NCI-H1417 treated with DMSO at 0.1 percent for 48 hours (cell line): ENCODE results near the gene PGLYRP1.

Source experiments
- DNase-seq: peaks from one replicate; lab custom pipeline; 2025; lab: John Stamatoyannopoulos, UW

PGLYRP1 gene, protein sequence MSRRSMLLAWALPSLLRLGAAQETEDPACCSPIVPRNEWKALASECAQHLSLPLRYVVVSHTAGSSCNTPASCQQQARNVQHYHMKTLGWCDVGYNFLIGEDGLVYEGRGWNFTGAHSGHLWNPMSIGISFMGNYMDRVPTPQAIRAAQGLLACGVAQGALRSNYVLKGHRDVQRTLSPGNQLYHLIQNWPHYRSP

DNA sequence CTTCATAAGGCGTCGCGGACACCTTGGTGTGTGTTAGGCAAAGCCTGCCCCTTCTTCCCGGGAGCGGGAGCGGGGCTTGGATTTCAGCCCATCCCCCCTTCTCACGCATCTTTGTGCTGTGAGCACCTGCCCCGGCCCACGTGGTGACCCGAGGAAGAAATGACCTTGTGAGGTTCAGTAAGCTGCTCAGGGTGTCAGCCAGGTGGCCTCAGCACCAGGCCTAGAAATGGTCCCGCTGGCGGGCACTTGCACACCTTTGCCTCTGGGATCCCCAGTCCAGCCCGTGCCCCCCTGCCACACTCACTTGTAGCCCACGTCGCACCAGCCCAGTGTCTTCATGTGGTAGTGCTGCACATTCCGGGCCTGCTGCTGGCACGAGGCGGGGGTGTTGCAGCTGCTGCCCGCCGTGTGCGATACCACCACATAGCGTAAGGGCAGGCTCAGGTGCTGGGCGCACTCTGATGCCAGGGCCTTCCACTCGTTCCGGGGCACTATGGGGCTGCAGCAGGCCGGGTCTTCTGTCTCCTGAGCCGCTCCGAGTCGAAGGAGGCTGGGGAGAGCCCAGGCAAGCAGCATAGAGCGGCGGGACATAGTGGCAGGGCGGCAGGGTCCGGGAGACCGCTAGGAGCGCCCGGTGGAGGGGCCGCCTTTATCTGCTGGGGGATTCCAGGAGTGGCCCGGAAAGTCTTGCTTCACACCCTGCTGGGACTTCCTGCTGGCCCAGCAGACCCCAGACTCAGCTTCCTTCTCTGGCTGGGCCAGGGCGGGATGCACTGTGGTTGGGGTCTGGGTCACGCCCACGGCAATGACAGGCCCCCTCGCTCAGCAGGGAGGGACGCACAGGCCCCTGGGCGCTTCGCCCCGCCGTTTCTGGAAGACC is at the start of gene PGLYRP1:
TSS of gene PGLYRP1 (minus strand) at position 623 of the 880 bp plus-strand sequence. CDS start at position 591, 32 bp downstream.
- DNase-seq = no peak

DNA sequence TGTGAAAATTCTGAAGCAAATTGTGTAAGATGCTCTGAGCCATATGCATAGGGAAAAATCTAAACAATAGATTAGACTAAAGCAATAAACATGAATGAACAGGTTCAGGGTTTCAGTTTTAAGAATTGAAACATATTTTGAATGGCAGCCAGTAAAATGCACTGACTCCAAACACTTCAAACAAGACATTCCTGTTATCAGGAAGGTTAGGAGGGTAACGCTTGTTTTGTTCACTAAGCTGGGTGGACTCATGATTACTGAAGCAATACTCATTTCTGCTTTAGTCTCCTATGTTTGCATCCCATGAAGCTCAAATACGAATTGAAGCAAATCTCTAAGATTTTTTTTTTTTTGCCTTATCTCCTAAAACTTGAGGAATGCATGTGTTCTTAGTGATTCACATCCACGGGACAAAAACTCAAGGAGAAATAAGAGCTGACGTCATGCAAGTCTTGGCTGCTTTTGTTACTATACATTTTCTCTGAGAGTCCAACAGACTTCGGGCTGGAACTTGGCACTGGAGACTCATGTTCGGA is 47.0 kb upstream of the PGLYRP1 start:
- no peak for DNase-seq

DNA sequence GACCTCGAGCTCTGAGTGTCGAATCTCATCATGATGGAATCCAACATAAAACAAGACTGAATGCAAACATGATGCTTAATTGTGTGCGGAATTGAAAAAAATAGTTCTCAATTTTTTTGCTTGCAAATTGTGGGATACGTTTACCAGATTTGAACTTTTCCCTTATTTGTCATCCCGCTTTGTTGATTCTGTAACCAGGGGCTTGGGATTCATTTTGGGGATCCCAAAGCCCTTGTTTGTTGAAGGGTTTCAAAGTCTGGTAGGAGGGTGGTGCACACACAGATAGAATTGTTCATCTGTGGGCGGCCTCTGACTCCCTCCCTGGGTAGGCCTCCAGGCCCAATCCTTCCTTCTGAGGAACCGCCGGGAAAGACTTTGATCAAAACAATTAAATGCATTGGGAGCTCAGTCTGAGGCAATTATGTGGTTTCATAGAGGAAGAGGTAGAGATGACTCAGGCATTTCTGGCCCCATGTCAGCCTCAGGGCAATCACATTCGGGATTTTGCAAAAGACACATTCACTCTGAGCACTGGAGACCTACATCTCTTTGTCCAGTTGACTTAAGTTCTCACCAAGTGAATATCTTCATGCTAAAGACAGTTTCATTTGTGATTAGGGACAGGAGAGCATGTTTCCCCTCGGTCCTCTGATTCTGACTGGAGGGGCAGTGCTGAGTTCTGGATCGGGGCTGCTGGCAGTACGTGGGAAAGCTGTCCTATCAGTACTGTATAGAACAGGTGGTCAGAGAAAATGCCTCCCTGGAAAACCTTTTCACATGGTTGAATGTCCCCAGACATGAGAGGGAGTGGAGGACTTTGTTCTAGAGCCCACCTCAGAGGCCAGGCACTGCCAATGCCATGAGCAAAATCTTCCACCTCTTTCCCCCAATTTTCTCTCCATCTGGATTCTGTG is 45.7 kb upstream of the PGLYRP1 start:
- no peak for DNase-seq

DNA sequence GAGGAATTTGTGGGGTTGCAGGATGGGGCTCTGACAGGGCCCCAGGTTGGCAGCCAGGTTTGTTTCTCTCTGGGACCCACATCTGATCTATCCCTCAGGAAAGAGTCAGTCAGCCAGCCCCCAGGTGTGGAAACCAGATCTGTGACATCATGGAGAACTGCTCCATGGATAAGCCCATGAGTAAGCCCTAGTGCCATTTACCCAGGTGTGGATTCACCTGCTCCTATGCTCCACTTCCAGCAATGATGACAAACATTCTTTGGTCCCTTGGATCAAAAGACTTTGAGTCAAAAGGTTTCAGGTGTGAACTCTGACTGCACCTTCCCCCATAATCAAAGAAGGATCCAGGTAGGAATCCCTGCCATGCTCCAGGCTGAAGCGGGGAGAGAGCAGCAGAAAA is 44.8 kb upstream of the PGLYRP1 start:
- no peak for DNase-seq

DNA sequence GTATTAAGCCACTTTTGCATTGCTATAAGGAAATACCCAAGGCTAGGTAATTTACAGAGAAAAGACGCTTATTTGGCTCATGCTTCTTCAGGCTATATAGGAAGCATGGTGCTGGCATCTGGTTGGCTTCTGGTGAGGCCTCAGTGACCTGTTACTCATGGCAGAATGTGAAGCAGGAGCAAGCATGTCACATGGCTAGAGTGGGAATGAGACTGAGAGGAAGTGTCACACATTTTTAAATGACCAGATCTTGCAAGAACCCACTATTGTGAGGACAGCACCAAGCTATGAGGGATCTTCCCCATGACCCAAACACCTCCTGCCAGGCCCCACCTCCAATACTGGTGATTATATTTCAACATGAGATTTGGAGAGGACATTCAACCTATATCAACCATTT is 43.6 kb upstream of the PGLYRP1 start:
- DNase-seq = no peak

DNA sequence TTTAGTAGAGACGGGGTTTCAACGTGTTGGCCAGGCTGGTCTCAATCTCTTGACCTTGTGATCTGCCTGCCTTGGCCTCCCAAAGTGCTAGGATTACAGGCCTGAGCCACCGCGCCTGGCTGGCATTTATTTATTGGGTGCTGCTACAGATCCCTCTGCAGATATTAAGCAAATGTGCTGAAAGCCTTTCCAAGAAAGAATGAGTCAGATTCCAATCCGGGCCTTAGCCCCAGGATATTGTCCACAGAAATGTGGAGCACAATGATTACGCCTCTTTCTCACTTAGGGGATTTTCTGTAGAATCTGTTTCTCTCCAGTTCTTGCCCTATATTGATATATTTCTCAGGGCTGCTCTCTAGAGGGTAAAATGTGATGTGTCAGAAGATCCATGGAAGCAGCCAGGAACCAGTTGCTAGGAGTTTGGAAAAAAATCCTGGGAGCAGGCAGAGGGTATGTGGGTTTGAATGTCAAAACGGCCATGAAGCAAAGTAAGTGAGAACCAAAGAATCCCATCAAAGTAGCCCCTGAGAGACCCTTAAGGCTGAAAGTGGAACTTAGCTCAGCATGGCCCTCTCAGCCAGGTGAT is 42.7 kb upstream of the PGLYRP1 start:
- DNase-seq = no peak

DNA sequence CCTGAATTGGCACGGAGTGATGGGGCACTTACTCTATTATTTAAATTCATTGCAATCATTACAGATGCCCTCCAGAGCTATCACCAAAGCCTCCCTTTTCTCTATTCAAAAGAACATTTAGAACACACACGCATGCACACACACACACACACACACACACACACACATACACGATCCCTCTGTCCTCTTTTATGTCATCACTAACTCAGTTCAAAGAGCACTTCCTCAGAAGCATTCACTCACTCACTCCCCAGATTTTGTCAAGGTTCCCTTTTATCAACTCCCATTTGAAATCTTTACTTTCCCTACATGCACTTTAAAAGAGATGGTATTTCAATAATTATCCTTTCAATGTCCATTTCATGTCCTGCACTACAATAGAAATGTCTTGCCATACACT is 40.3 kb upstream of the PGLYRP1 start:
- no peak for DNase-seq

DNA sequence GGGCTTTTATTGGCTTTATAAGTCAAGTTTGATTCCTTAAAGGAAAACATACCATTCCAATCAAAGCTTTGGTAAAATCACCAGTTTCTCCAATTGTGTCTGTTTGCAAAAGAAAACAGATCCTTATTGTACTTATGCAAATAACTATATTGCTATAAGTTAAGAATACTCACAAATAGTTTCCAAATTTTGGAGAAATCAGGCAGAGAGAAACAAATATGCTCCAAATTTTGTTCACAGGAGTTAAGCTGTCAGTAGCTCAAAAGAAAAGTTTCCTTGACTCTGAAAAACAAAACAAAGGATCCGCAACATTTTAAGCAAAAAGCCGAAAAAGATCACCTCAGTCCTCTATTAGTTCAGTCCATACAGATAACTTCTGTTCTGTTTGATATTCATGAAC is 37.2 kb upstream of the PGLYRP1 start:
- no peak for DNase-seq

DNA sequence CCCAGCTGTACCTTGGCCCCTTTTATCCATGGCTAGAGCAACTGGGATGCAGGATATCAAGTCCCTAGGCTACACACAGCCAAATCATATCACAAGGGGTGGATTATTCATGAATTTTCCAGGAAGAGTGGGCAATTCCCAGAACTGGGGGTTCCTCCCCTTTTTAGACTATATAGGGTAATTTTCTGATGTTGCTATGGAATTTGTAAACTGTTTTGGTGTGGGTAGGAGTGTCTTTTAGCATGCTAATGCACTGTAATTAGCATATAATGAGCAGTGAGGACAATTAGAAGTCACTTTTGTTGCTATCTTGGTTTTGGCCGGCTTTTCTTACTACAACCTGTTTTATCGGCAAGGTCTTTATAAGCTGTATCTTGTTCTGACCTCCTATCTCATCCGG is 35.9 kb upstream of the PGLYRP1 start:
- DNase-seq = no peak

DNA sequence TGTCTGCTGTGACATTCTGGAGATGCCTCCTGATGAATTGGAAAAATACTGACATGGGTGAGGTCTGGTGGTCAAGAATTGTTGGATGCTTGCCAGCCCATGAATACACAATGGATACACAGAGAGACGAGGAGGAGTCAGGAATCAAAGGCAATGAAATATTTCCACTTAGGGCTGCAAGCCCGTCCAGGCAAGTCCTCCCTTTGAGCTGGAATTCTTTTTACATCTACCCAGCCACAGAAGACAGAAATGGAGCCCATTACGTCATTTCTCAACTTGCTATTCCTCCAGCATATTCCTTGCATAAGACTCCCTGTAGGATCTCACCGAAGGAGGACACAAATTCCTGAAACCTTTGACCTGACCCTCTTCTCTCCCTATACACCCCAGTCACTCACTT is 33.7 kb upstream of the PGLYRP1 start:
- DNase-seq = no peak

DNA sequence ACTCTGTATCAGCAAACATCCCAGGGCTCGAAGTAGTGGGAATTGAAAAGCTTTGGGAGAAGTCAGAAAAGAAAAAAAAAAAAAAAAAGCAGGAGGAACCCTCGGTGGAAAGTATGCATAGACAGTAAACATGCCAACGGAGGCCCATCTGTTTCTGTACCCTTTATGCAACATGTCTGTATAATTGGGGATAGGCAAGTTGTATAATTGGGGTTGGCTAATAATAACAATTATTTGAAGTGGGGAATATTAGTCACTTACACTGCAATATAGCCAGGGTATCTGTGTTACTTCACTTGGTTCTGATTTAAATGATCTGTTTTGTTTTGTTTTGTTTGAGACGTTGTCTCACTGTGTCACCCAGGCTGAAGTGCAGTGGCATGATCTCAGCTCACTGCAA is 30.0 kb upstream of the PGLYRP1 start:
- no peak for DNase-seq

DNA sequence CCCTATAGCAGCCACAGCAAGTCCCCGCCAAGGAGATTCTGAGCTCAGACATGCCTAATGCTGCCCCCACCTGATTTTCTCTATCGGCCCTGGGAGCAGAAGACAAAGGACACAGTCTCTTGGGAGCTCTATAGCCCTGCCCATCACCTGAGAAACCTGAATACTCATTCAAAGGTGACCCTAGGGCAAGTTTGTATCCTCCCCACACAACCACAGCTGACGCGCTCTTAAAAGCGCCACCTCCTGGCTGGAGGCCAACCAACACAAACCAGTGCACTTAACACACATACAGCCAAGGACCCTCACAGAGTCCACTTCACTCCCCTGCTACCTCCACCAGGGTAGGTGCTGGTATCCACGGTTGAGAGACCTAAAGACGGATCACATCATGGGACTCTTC is 26.7 kb upstream of the PGLYRP1 start:
- DNase-seq = no peak

DNA sequence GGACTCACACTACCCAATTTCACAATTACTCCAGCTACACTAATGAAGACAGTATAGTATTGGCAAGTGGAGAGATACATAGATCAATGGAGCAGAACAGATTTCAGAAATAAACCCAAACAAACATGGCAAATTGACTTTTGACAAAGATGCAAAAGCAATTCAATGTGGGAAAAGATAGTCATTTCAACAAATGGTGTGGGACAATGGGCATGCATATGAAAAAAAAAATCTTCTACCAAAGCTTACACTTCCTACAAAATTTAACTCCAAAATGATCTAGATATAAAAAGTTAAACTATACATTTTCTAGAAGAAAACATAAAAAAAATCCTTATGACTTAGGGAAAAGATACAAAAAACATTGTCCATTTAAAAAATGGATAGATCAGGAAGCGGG is 20.7 kb upstream of the PGLYRP1 start:
- no peak for DNase-seq

DNA sequence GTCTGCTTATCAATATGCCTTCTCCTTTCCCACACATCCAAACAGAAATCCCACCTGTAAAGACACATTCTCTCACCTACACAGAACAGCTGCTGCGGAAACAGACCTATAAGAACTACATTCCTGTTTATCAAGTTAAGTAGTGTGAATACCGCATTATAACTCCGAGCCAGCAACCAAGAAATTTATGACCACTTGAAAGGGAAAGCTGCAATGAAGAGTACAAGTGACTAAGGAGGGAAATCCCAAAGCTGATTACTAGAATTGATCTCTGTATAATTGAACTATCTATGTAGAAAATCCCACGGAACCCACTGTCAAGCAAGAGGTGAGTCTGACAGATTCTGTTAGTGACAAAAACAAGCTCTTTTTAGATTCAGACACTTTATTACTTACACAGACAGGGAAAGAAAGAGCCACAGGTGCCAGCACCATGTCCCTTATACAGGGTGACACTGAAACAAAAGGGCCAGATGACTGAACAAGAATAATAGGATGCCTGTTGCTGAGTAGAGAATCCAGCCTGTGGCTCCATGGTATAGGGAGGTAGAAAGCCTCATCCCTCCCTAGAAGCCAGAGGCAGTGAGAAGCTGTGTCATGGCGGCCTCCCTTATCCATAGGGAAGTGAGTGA is 19.5 kb upstream of the PGLYRP1 start:
- DNase-seq = no peak

DNA sequence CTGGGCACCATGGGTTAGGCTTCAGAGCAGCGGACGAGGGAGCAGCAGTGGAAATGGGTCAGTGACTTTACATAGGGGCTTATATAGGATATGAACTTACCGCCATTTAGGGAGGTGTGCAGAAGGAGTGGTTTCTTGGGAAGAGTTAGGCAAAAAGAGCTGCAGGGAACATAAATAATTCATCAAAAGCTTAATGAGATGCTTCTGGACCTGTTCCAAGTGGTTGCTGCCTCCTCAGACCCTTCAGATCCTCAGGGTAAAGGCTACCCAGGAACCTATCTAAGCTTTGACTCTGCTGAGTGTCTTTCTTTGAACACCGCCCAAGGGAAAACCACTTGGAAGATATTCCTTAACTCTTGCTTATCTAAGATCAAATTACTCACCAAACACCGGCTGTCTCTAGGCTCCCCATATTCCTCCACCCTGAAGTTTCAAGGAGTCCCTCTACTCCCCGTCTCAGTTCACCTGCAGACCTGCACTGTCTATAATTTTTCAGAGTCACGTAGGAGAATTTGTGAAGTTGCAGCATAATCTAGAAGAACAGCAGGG is 18.2 kb upstream of the PGLYRP1 start, which contains the start of gene IGFL4:
TSS of gene IGFL4 (minus strand) at position 51 of the 549 bp plus-strand sequence. CDS start at position 11, 40 bp downstream.
- DNase-seq = no peak

DNA sequence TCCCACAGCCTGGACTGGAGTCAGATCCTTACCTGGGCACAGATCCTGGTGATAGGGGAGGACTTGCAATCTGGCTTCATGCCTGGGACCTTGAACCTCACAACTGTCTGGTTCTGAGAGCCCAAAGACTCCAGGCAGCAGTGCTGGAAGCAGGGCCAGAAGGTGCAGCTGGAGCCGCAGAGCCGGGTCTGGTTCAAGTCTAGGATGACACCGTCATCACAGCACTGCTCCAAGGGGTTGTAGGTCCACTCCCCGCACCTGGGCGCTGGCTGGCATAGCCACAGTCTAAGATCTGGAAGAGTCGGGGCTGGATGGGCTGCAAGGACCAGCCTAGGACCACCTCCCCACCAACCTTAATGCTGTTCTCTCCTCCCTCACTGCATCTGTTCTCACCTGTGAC is 17.3 kb upstream of the PGLYRP1 start:
- no peak for DNase-seq

DNA sequence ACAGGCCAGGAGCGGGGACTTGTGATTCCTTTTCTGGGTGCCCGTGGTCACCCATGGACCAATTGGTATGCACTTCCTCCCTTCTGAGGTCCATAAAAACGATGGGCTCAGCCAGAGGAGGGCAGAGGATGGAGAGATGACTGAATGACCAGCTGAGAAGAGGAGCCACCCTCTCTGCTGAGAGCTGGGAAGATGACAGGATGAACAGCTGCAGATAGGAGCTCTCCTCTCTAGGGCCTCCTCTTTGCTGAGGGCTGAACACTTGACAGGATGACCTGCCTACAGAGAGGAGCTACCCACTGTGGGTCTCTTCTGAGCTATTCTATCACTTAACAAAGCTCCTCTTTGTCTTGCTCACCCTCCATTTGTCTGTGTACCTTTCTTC is 13.9 kb upstream of the PGLYRP1 start:
- DNase-seq = no peak

DNA sequence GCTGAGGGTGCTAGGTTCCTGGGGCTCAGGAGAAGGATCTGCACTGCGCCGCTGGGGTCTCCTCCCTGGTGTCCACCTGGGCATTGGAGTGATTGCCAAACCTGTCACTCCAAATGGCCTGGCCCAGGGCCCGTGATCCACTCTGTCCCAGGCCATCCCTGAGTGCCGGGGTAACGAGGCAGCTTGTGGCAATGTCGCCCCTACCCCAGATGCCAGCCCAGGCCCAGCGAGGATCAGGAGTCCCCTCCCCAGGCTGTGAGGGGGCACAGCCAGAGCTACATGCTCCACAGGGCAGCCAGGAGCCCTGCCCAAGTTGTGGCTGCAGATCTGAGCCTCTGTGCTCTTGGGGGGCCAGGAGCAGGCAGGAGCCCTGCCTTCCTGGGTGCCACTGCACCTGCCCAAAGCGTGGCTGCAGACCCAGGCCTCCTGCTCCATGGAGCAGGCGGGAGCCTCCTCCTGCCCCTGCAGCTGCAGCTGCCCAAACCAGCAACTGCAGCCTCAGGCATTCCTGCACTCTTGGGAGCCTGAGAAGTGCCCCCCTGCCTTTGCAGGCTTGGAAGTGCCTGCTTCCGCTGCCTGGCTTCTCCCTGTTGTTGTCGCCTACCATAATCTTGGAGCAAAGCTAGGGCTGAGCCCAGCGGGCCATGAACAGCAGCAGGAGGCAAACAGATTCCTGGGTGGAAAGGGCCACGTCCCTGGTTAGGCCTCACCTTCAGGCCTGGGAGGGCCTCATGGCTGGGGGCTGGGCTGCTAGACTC is 13.3 kb upstream of the PGLYRP1 start:
- no peak for DNase-seq

DNA sequence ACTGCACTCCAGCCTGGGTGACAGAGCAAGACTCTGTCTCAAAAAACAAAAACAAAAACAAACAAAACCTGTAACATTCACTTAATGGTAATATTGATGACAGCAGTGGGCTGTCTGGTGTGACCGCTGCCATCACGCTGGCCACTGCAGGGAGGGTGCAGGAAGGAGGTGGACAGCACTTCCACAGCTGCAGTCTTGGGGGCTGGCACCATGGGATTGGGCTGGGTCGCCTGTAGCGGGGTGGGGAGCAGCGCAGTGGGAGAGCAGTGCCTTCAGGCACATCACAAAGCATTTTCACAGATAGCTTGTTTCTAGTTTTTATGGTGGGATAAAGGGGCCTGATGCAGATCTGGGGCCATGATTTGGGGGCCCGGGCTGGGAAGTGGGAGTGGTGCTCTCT is 12.7 kb upstream of the PGLYRP1 start:
- no peak for DNase-seq

DNA sequence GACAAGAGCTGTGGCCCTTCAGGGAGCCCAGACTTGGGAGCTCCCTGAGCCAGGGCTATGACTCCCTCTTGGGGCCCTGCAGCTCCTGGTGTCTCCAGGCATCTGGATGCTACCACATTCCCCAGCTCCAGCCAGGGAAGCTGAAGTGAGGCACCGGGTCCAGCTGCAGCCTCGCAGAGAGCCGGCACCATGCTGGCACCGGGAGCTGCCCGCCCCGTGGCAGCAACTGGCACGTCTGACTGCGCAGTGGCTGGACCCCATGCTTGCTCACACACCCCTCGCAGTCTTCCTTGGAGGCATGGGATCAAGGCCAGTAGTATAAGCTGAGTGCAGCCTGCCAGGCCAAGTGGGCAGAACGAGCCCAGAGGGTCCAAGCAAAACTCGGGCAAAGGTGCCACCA is 10.5 kb upstream of the PGLYRP1 start:
- DNase-seq = no peak
